Stimulated activated naive CD8-positive, alpha-beta T cell treated with anti-CD3 and anti-CD28 coated beads, Interleukin-15, Interleukin-2, amounts not matched to agents 100 ng/mL and 50 ng/mL, for 24 hours (primary cell): ENCODE data around the gene PLXNB1.
A peak's percentile ranks its signal among the peaks of the same experiment; 100 is the strongest.
"Not testable (repeated sequence)": the region's sequence is repeated elsewhere in the genome, so short reads cannot be mapped to it uniquely, and the experiment has no call there.

Experiments used
- H3K27ac Mint-ChIP-seq: one replicate; pipeline ENCODE4 v1.8.0; 2021; ENCODE audit warnings: mild to moderate bottlenecking, mixed read lengths
- H3K27me3 Mint-ChIP-seq: one replicate; pipeline ENCODE4 v1.8.0; 2021; ENCODE audit warnings: mixed read lengths
- H3K36me3 Mint-ChIP-seq: one replicate; pipeline ENCODE4 v1.8.0; 2021; ENCODE audit warnings: low read depth, mixed read lengths
- H3K4me1 Mint-ChIP-seq: one replicate; pipeline ENCODE4 v1.8.0; 2021; ENCODE audit warnings: low read depth, mixed read lengths
- H3K4me3 Mint-ChIP-seq: one replicate; pipeline ENCODE4 v1.8.0; 2021; ENCODE audit warnings: mild to moderate bottlenecking, mixed read lengths
- H3K9me3 Mint-ChIP-seq: one replicate; pipeline ENCODE4 v1.8.0; 2021; ENCODE audit warnings: mixed read lengths

Gene PLXNB1

GRCh38 chr3:48468329-48468731 lies 38.4 kb upstream of the PLXNB1 start:
- peaks cover 32% of the 10 kb centered on the region for H3K36me3 Mint-ChIP-seq
- peaks cover 63% of the 10 kb centered on the region for H3K4me1 Mint-ChIP-seq
- peak overlapping the region; percentile 96 for H3K27ac Mint-ChIP-seq
- no peaks in the 10 kb centered on the region for H3K27me3 Mint-ChIP-seq
- no peaks in the 10 kb centered on the region for H3K9me3 Mint-ChIP-seq
- peak overlapping the region; percentile 95 for H3K4me3 Mint-ChIP-seq

GRCh38 chr3:48467473-48468267 lies 37.8 kb upstream of the PLXNB1 start:
- Mint-ChIP-seq H3K36me3 (peaks cover 32% of the 10 kb centered on the region), H3K9me3 (no peaks in the 10 kb centered on the region), H3K27ac (peak overlapping the region; percentile 96), H3K4me1 (peaks cover 56% of the 10 kb centered on the region), H3K4me3 (peak overlapping the region; percentile 95), H3K27me3 (no peaks in the 10 kb centered on the region)

GRCh38 chr3:48467110-48467454 lies 37.2 kb upstream of the PLXNB1 start:
- Mint-ChIP-seq H3K4me1 (peaks cover 55% of the 10 kb centered on the region), H3K27me3 (no peaks in the 10 kb centered on the region), H3K9me3 (no peaks in the 10 kb centered on the region), H3K36me3 (peaks cover 32% of the 10 kb centered on the region), H3K27ac (peak overlapping the region; percentile 96), H3K4me3 (peak overlapping the region; percentile 95)

- H3K4me3 Mint-ChIP-seq, result peak overlapping the region; percentile 95
Observed at GRCh38 chr3:48466386-48467109, 36.7 kb upstream of the PLXNB1 start.

GRCh38 chr3:48465531-48466378 lies 35.9 kb upstream of the PLXNB1 start:
- Mint-ChIP-seq H3K27ac (peak overlapping the region; percentile 96), H3K4me3 (peak overlapping the region; percentile 95), H3K4me1 (peaks cover 52% of the 10 kb centered on the region), H3K27me3 (no peaks in the 10 kb centered on the region), H3K9me3 (no peaks in the 10 kb centered on the region), H3K36me3 (peaks cover 39% of the 10 kb centered on the region)

More at GRCh38 chr3:48466386-48467109, 36.7 kb upstream of the PLXNB1 start:
- Mint-ChIP-seq H3K27me3 (no peaks in the 10 kb centered on the region), H3K36me3 (peaks cover 32% of the 10 kb centered on the region), H3K4me1 (peaks cover 55% of the 10 kb centered on the region), H3K27ac (peak overlapping the region; percentile 96), H3K9me3 (no peaks in the 10 kb centered on the region)

GRCh38 chr3:48465237-48465530 lies 35.3 kb upstream of the PLXNB1 start:
- peaks cover 46% of the 10 kb centered on the region for H3K4me1 Mint-ChIP-seq
- H3K36me3 Mint-ChIP-seq, result peaks cover 44% of the 10 kb centered on the region
- H3K27me3 Mint-ChIP-seq, result no peaks in the 10 kb centered on the region
- H3K27ac Mint-ChIP-seq, result peak overlapping the region; percentile 96
- no peaks in the 10 kb centered on the region for H3K9me3 Mint-ChIP-seq
- no peak overlapping the region for H3K4me3 Mint-ChIP-seq

GRCh38 chr3:48464713-48465221 lies 34.9 kb upstream of the PLXNB1 start:
- H3K4me3 Mint-ChIP-seq, result no peak overlapping the region

GRCh38 chr3:48463703-48464102 lies 33.8 kb upstream of the PLXNB1 start:
- H3K27me3 Mint-ChIP-seq, result no peaks in the 10 kb centered on the region
- peak overlapping the region; percentile 3 for H3K27ac Mint-ChIP-seq
- no peaks in the 10 kb centered on the region for H3K9me3 Mint-ChIP-seq
- H3K4me3 Mint-ChIP-seq, result no peak overlapping the region
- peaks cover 31% of the 10 kb centered on the region for H3K4me1 Mint-ChIP-seq
- peaks cover 44% of the 10 kb centered on the region for H3K36me3 Mint-ChIP-seq

More at GRCh38 chr3:48464713-48465221, 34.9 kb upstream of the PLXNB1 start:
- H3K36me3 Mint-ChIP-seq, result peaks cover 43% of the 10 kb centered on the region
- no peak overlapping the region for H3K27ac Mint-ChIP-seq
- H3K4me1 Mint-ChIP-seq, result peaks cover 42% of the 10 kb centered on the region
- H3K27me3 Mint-ChIP-seq, result no peaks in the 10 kb centered on the region
- no peaks in the 10 kb centered on the region for H3K9me3 Mint-ChIP-seq

- peaks cover 13% of the 10 kb centered on the region for H3K4me1 Mint-ChIP-seq
- not testable (repeated sequence) for H3K4me3 Mint-ChIP-seq, H3K27ac Mint-ChIP-seq, H3K9me3 Mint-ChIP-seq, H3K27me3 Mint-ChIP-seq
- H3K36me3 Mint-ChIP-seq, result peaks cover 32% of the 10 kb centered on the region
Observed at GRCh38 chr3:48461767-48462166, 31.9 kb upstream of the PLXNB1 start.

- peaks cover 5% of the 10 kb centered on the region for H3K4me1 Mint-ChIP-seq
- H3K9me3 Mint-ChIP-seq, result no peaks in the 10 kb centered on the region
- H3K36me3 Mint-ChIP-seq, result peaks cover 34% of the 10 kb centered on the region
- no peak overlapping the region for H3K4me3 Mint-ChIP-seq
- H3K27me3 Mint-ChIP-seq, result no peaks in the 10 kb centered on the region
- H3K27ac Mint-ChIP-seq, result no peak overlapping the region
Observed at GRCh38 chr3:48460517-48460902, 30.6 kb upstream of the PLXNB1 start.

GRCh38 chr3:48459773-48460516 lies 30.1 kb upstream of the PLXNB1 start:
- H3K4me1 Mint-ChIP-seq, result no peaks in the 10 kb centered on the region
- H3K27me3 Mint-ChIP-seq, result no peaks in the 10 kb centered on the region
- no peak overlapping the region for H3K27ac Mint-ChIP-seq
- peaks cover 39% of the 10 kb centered on the region for H3K36me3 Mint-ChIP-seq
- H3K9me3 Mint-ChIP-seq, result no peaks in the 10 kb centered on the region
- no peak overlapping the region for H3K4me3 Mint-ChIP-seq

- peaks cover 45% of the 10 kb centered on the region for H3K36me3 Mint-ChIP-seq
- no peaks in the 10 kb centered on the region for H3K27me3 Mint-ChIP-seq
- H3K4me1 Mint-ChIP-seq, result no peaks in the 10 kb centered on the region
- no peak overlapping the region for H3K4me3 Mint-ChIP-seq
- no peaks in the 10 kb centered on the region for H3K9me3 Mint-ChIP-seq
- H3K27ac Mint-ChIP-seq, result no peak overlapping the region
Observed at GRCh38 chr3:48459331-48459730, 29.4 kb upstream of the PLXNB1 start.

- Mint-ChIP-seq H3K4me1 (no peaks in the 10 kb centered on the region), H3K4me3 (no peak overlapping the region), H3K9me3 (no peaks in the 10 kb centered on the region), H3K27ac (no peak overlapping the region), H3K27me3 (no peaks in the 10 kb centered on the region), H3K36me3 (peaks cover 73% of the 10 kb centered on the region)
Observed at GRCh38 chr3:48456456-48456855, 26.6 kb upstream of the PLXNB1 start.

GRCh38 chr3:48451270-48451669 lies 21.4 kb upstream of the PLXNB1 start:
- H3K4me3 Mint-ChIP-seq, result no peak overlapping the region
- H3K9me3 Mint-ChIP-seq, result no peaks in the 10 kb centered on the region
- H3K36me3 Mint-ChIP-seq, result peaks cover 65% of the 10 kb centered on the region
- peak overlapping the region; percentile 10 for H3K27ac Mint-ChIP-seq
- no peaks in the 10 kb centered on the region for H3K27me3 Mint-ChIP-seq
- H3K4me1 Mint-ChIP-seq, result peaks cover 22% of the 10 kb centered on the region
